Loucy (cell line): ENCODE data around the gene JARID2.

ENCODE experiments used
- H2AFZ ChIP-seq: fragments of 200-600 bp; sonication (generic); 2 replicates; pipeline ENCODE4 v1.6.0; 2016; ENCODE audit warnings: antibody characterized with exemption, mild to moderate bottlenecking, low read length, moderate library complexity
- H3F3A ChIP-seq: fragments of 200-600 bp; 2 replicates; pipeline ENCODE4 v1.6.0; 2016; ENCODE audit warnings: antibody characterized with exemption, low read depth, mild to moderate bottlenecking
- H3K27me3 ChIP-seq: fragments of 200-600 bp; sonication (generic); 2 replicates; pipeline ENCODE4 v1.6.1; 2014; ENCODE audit warnings: low read length, mild to moderate bottlenecking; ENCODE audit not compliant: insufficient read depth, poor library complexity, severe bottlenecking
- H3K36me3 ChIP-seq: fragments of 200-600 bp; sonication (generic); 2 replicates; pipeline ENCODE4 v1.6.1; 2016; ENCODE audit warnings: low read length; ENCODE audit not compliant: insufficient read depth
- H3K4me1 ChIP-seq: fragments of 200-600 bp; sonication (generic); 2 replicates; pipeline ENCODE4 v1.5.1; 2014; ENCODE audit warnings: low read length, mild to moderate bottlenecking; ENCODE audit not compliant: insufficient read depth, poor library complexity, severe bottlenecking
- H3K4me2 ChIP-seq: fragments of 200-600 bp; sonication (generic); 2 replicates; pipeline ENCODE4 v1.6.0; 2014; ENCODE audit warnings: antibody characterized with exemption, low read length, low read depth, mild to moderate bottlenecking; ENCODE audit not compliant: poor library complexity, severe bottlenecking
- H3K4me3 ChIP-seq: fragments of 200-600 bp; sonication (generic); 2 replicates; pipeline ENCODE4 v1.5.1; 2014; ENCODE audit warnings: low read length, mild to moderate bottlenecking, mixed read lengths; ENCODE audit not compliant: poor library complexity, severe bottlenecking
- H3K79me2 ChIP-seq: fragments of 200-600 bp; sonication (generic); 2 replicates; pipeline ENCODE4 v1.6.1; 2014; ENCODE audit warnings: low read length; ENCODE audit not compliant: insufficient read depth
- H3K9ac ChIP-seq: fragments of 200-600 bp; sonication (generic); 2 replicates; pipeline ENCODE4 v1.6.0; 2014; ENCODE audit warnings: mild to moderate bottlenecking, low read depth, low read length, moderate library complexity; ENCODE audit not compliant: poor library complexity, severe bottlenecking
- H3K9me2 ChIP-seq: fragments of 200-600 bp; sonication (generic); replicated peaks from 2 replicates; pipeline ENCODE4 v1.6.1; 2016; ENCODE audit warnings: low read depth, low read length, mixed read lengths
- H3K9me3 ChIP-seq: fragments of 200-600 bp; sonication (generic); 2 replicates; pipeline ENCODE4 v1.6.1; 2014; ENCODE audit warnings: mild to moderate bottlenecking, antibody characterized with exemption, low read length, low read depth; ENCODE audit not compliant: insufficient read depth
- H4K20me1 ChIP-seq: fragments of 200-600 bp; sonication (generic); 2 replicates; pipeline ENCODE4 v1.6.0; 2014; ENCODE audit warnings: antibody characterized with exemption, low read length, mild to moderate bottlenecking; ENCODE audit not compliant: insufficient read depth, poor library complexity, severe bottlenecking
- CTCF ChIP-seq: fragments of 200-600 bp; sonication (generic); conservative IDR thresholded peaks from 2 replicates; pipeline ENCODE4 v1.5.1; 2014; ENCODE audit warnings: mild to moderate bottlenecking, antibody characterized with exemption, low read length
- EZH2phosphoT487 ChIP-seq: fragments of 200-600 bp; IDR thresholded peaks from 2 replicates; pipeline ENCODE4 v1.6.1; 2018; ENCODE audit warnings: antibody characterized with exemption, mild to moderate bottlenecking, moderate library complexity, borderline replicate concordance

The JARID2 gene

GRCh38 chr6:15464211-15464725, 218.4 kb downstream of the JARID2 start:
- no peak overlapping the region for H3K9ac ChIP-seq
- H3K79me2 ChIP-seq = peaks cover 98% of the 10 kb centered on the region
- H3K9me3 ChIP-seq = no peaks in the 10 kb centered on the region
- no peaks in the 10 kb centered on the region for H3K4me1 ChIP-seq
- TF ChIP-seq CTCF (peak; percentile 90), EZH2phosphoT487 (no peak)
- H3K4me2 ChIP-seq = no peak overlapping the region
- H3F3A ChIP-seq = no peaks in the 10 kb centered on the region
- peaks cover 94% of the 10 kb centered on the region for H4K20me1 ChIP-seq
- H3K4me3 ChIP-seq = no peak overlapping the region
- H3K36me3 ChIP-seq = peaks cover 81% of the 10 kb centered on the region
- H3K9me2 ChIP-seq = no peaks in the 10 kb centered on the region
- no peak overlapping the region for H2AFZ ChIP-seq
- H3K27me3 ChIP-seq = no peaks in the 10 kb centered on the region

GRCh38 chr6:15465212-15465611, 219.3 kb downstream of the JARID2 start:
- no peak for TF ChIP-seq EZH2phosphoT487
- TF ChIP-seq CTCF = no peak
- Histone ChIP-seq H3K4me1 (no peaks in the 10 kb centered on the region), H3K4me3 (no peak overlapping the region), H3K9ac (no peak overlapping the region), H3K27me3 (no peaks in the 10 kb centered on the region), H3K79me2 (peaks cover 95% of the 10 kb centered on the region), H3F3A (no peaks in the 10 kb centered on the region), H3K4me2 (no peak overlapping the region), H4K20me1 (peaks cover 88% of the 10 kb centered on the region), H3K9me2 (no peaks in the 10 kb centered on the region), H3K9me3 (no peaks in the 10 kb centered on the region), H2AFZ (no peak overlapping the region), H3K36me3 (peaks cover 80% of the 10 kb centered on the region)

GRCh38 chr6:15470746-15471145, 224.9 kb downstream of the JARID2 start:
- Histone ChIP-seq H3K4me3 (no peak overlapping the region), H3K79me2 (peaks cover 94% of the 10 kb centered on the region), H3K9me2 (no peaks in the 10 kb centered on the region), H3K4me2 (no peak overlapping the region), H3K27me3 (no peaks in the 10 kb centered on the region), H3K9me3 (no peaks in the 10 kb centered on the region), H3K4me1 (no peaks in the 10 kb centered on the region), H3K36me3 (peaks cover 87% of the 10 kb centered on the region), H3K9ac (no peak overlapping the region), H4K20me1 (peaks cover 89% of the 10 kb centered on the region), H2AFZ (no peak overlapping the region), H3F3A (no peaks in the 10 kb centered on the region)
- no peak for TF ChIP-seq EZH2phosphoT487
- TF ChIP-seq CTCF = no peak
